ENCODE results near the gene TET3. TPM values are rescaled to one million over a fixed set of nuclear protein-coding genes. Genes with fewer than 3 reads are reported as not detected.

Gene TET3
- total RNA-seq (ENCODE audit: low replicate concordance), result 6.2 and 9.1 TPM in 2 replicates

GRCh38 chr2:73984203-73984921 lies at the start of gene TET3:
Gene TET3 (plus strand): TSS chr2:73984910. CDS start chr2:73986404, 1,494 bp downstream.
- Histone ChIP-seq H3K4me1 (peaks cover 42% of the 10 kb centered on the region), H3K79me2 (ENCODE audit: low read depth) (peaks cover 38% of the 10 kb centered on the region), H2AFZ (replicated peaks) (peak within 1 kb of the TSS; percentile 84), H3K9ac (no peak within 1 kb of the TSS), H3K36me3 (no peaks in the 10 kb centered on the region), H4K20me1 (ENCODE audit: low read depth) (peaks cover 71% of the 10 kb centered on the region), H3K4me2 (peak within 1 kb of the TSS; percentile 99), H3F3A (ENCODE audit: low read depth) (peaks cover 46% of the 10 kb centered on the region), H3K4me3 (peak within 1 kb of the TSS; percentile 69), H3K27ac (no peak within 1 kb of the TSS), H3K9me3 (ENCODE audit: low read depth) (no peaks in the 10 kb centered on the region), H3K27me3 (peaks cover 67% of the 10 kb centered on the region)
- Mint-ChIP-seq H3K4me1 (peaks cover 55% of the 10 kb centered on the region), H3K4me3 (peak within 1 kb of the TSS; percentile 91), H3K36me3 (peaks cover 15% of the 10 kb centered on the region), H3K27ac (peak within 1 kb of the TSS; percentile 90), H3K9me3 (no peaks in the 10 kb centered on the region), H3K27me3 (ENCODE audit: insufficient read depth, low read depth) (peaks cover 30% of the 10 kb centered on the region)
- TF ChIP-seq EZH2phosphoT487 (IDR thresholded peaks at IDR 0.05) (no peak), CTCF (IDR thresholded peaks at IDR 0.05) (no peak), EZH2 (IDR thresholded peaks at IDR 0.05) (no peak)
- DNase-seq (ENCODE audit: low spot score), result peak; percentile 62

- Histone ChIP-seq H3K27me3 (no peaks in the 10 kb centered on the region), H3K4me2 (no peak overlapping the region), H3K9me3 (ENCODE audit: low read depth) (no peaks in the 10 kb centered on the region), H3K4me1 (no peaks in the 10 kb centered on the region), H3K36me3 (no peaks in the 10 kb centered on the region), H2AFZ (replicated peaks) (no peak overlapping the region), H3K4me3 (no peak overlapping the region), H3K79me2 (ENCODE audit: low read depth) (peaks cover 99% of the 10 kb centered on the region), H4K20me1 (ENCODE audit: low read depth) (peaks cover 99% of the 10 kb centered on the region), H3K27ac (no peak overlapping the region), H3K9ac (peak overlapping the region; percentile 28), H3F3A (ENCODE audit: low read depth) (no peaks in the 10 kb centered on the region)
- H3K4me1 Mint-ChIP-seq, result no peaks in the 10 kb centered on the region
- no peaks in the 10 kb centered on the region for H3K27me3 Mint-ChIP-seq (ENCODE audit: insufficient read depth, low read depth)
- no peak for TF ChIP-seq EZH2phosphoT487 (IDR thresholded peaks at IDR 0.05)
- no peak for TF ChIP-seq CTCF (IDR thresholded peaks at IDR 0.05)
- TF ChIP-seq EZH2 (IDR thresholded peaks at IDR 0.05), result no peak
- no peak for DNase-seq (ENCODE audit: low spot score)
- H3K27ac Mint-ChIP-seq, result no peak overlapping the region
- peaks cover 15% of the 10 kb centered on the region for H3K36me3 Mint-ChIP-seq
- H3K9me3 Mint-ChIP-seq, result no peaks in the 10 kb centered on the region
- H3K4me3 Mint-ChIP-seq, result no peak overlapping the region
Observed at GRCh38 chr2:73935641-73936040, 49.1 kb upstream of the TET3 start.

GRCh38 chr2:73937103-73937885 lies 47.4 kb upstream of the TET3 start:
- Histone ChIP-seq H3K9me3 (ENCODE audit: low read depth) (no peaks in the 10 kb centered on the region), H3K27me3 (no peaks in the 10 kb centered on the region), H3K4me3 (no peak overlapping the region), H3K4me1 (no peaks in the 10 kb centered on the region), H3K79me2 (ENCODE audit: low read depth) (peaks cover 99% of the 10 kb centered on the region), H3F3A (ENCODE audit: low read depth) (no peaks in the 10 kb centered on the region), H2AFZ (replicated peaks) (no peak overlapping the region), H4K20me1 (ENCODE audit: low read depth) (peaks cover 93% of the 10 kb centered on the region), H3K36me3 (no peaks in the 10 kb centered on the region), H3K4me2 (no peak overlapping the region), H3K27ac (no peak overlapping the region), H3K9ac (no peak overlapping the region)
- Mint-ChIP-seq H3K27ac (no peak overlapping the region), H3K9me3 (no peaks in the 10 kb centered on the region), H3K27me3 (ENCODE audit: insufficient read depth, low read depth) (no peaks in the 10 kb centered on the region), H3K4me3 (no peak overlapping the region), H3K4me1 (no peaks in the 10 kb centered on the region), H3K36me3 (peaks cover 13% of the 10 kb centered on the region)
- DNase-seq (ENCODE audit: low spot score), result no peak
- TF ChIP-seq CTCF (IDR thresholded peaks at IDR 0.05) (no peak), EZH2 (IDR thresholded peaks at IDR 0.05) (no peak), EZH2phosphoT487 (IDR thresholded peaks at IDR 0.05) (no peak)
